Measurements from ENCODE around the gene P2RY2.
"Not testable (repeated sequence)": the region's sequence is repeated elsewhere in the genome, so short reads cannot be mapped to it uniquely, and the experiment has no call there.

The P2RY2 gene

GRCh38 chr11:73271478-73271865 is 53.4 kb downstream of the P2RY2 start:
- H3K4me1 ChIP-seq (ENCODE audit: control insufficient read depth, insufficient read depth, low read length); H3K27me3 ChIP-seq (ENCODE audit: control insufficient read depth, insufficient read depth, low read length); H3K4me3 ChIP-seq (ENCODE audit: low read depth, low read length); H3K36me3 ChIP-seq (ENCODE audit: control insufficient read depth, insufficient read depth, low read length); H3K9ac ChIP-seq (ENCODE audit: low read depth, low read length); H3K9me3 ChIP-seq (ENCODE audit: control insufficient read depth, insufficient read depth, low read length): not testable (repeated sequence)
- peak overlapping the region; percentile 32 for H3K27ac ChIP-seq (ENCODE audit: low read depth, low read length)

- no peak within 1 kb of the TSS for H3K9ac ChIP-seq (ENCODE audit: low read depth, low read length)
Measured at GRCh38 chr11:73271936-73272679, 54.0 kb downstream of the P2RY2 start, which contains the start of gene P2RY6. Gene P2RY6, plus strand, starts transcription at chr11:73272338. Its CDS starts 24,181 bp downstream, at chr11:73296519.

GRCh38 chr11:73272680-73273038 is 54.6 kb downstream of the P2RY2 start:
- no peaks in the 10 kb centered on the region for H3K27me3 ChIP-seq (ENCODE audit: control insufficient read depth, insufficient read depth, low read length)
- no peak overlapping the region for H3K9ac ChIP-seq (ENCODE audit: low read depth, low read length)
- H3K27ac ChIP-seq (ENCODE audit: low read depth, low read length): no peak overlapping the region
- no peaks in the 10 kb centered on the region for H3K9me3 ChIP-seq (ENCODE audit: control insufficient read depth, insufficient read depth, low read length)
- H3K4me1 ChIP-seq (ENCODE audit: control insufficient read depth, insufficient read depth, low read length): peaks cover 10% of the 10 kb centered on the region
- H3K36me3 ChIP-seq (ENCODE audit: control insufficient read depth, insufficient read depth, low read length): no peaks in the 10 kb centered on the region
- no peak overlapping the region for H3K4me3 ChIP-seq (ENCODE audit: low read depth, low read length)

More at GRCh38 chr11:73271936-73272679, 54.0 kb downstream of the P2RY2 start, which contains the start of gene P2RY6:
- Histone ChIP-seq H3K4me1 (ENCODE audit: control insufficient read depth, insufficient read depth, low read length) (peaks cover 10% of the 10 kb centered on the region), H3K4me3 (ENCODE audit: low read depth, low read length) (no peak within 1 kb of the TSS), H3K27ac (ENCODE audit: low read depth, low read length) (peak within 1 kb of the TSS; percentile 48), H3K36me3 (ENCODE audit: control insufficient read depth, insufficient read depth, low read length) (no peaks in the 10 kb centered on the region), H3K9me3 (ENCODE audit: control insufficient read depth, insufficient read depth, low read length) (no peaks in the 10 kb centered on the region), H3K27me3 (ENCODE audit: control insufficient read depth, insufficient read depth, low read length) (peaks cover 4% of the 10 kb centered on the region; the same call in 1 of the 2 replicates)

- Histone ChIP-seq H3K9me3 (ENCODE audit: control insufficient read depth, insufficient read depth, low read length) (no peaks in the 10 kb centered on the region), H3K4me3 (ENCODE audit: low read depth, low read length) (no peak overlapping the region), H3K9ac (ENCODE audit: low read depth, low read length) (no peak overlapping the region), H3K36me3 (ENCODE audit: control insufficient read depth, insufficient read depth, low read length) (no peaks in the 10 kb centered on the region), H3K27ac (ENCODE audit: low read depth, low read length) (no peak overlapping the region), H3K27me3 (ENCODE audit: control insufficient read depth, insufficient read depth, low read length) (no peaks in the 10 kb centered on the region), H3K4me1 (ENCODE audit: control insufficient read depth, insufficient read depth, low read length) (peaks cover 10% of the 10 kb centered on the region)
Measured at GRCh38 chr11:73273222-73273895, 55.3 kb downstream of the P2RY2 start.

- not testable (repeated sequence) for H3K36me3 ChIP-seq (ENCODE audit: control insufficient read depth, insufficient read depth, low read length); H3K9ac ChIP-seq (ENCODE audit: low read depth, low read length)
Measured at GRCh38 chr11:73274191-73274590, 56.1 kb downstream of the P2RY2 start.

GRCh38 chr11:73274722-73275380 is 56.8 kb downstream of the P2RY2 start:
- H3K4me1 ChIP-seq (ENCODE audit: control insufficient read depth, insufficient read depth, low read length): peaks cover 8% of the 10 kb centered on the region
- no peak overlapping the region for H3K4me3 ChIP-seq (ENCODE audit: low read depth, low read length)
- H3K27me3 ChIP-seq (ENCODE audit: control insufficient read depth, insufficient read depth, low read length): no peaks in the 10 kb centered on the region
- H3K9ac ChIP-seq (ENCODE audit: low read depth, low read length): no peak overlapping the region
- H3K9me3 ChIP-seq (ENCODE audit: control insufficient read depth, insufficient read depth, low read length): no peaks in the 10 kb centered on the region
- H3K36me3 ChIP-seq (ENCODE audit: control insufficient read depth, insufficient read depth, low read length): no peaks in the 10 kb centered on the region
- no peak overlapping the region for H3K27ac ChIP-seq (ENCODE audit: low read depth, low read length)

More at GRCh38 chr11:73274191-73274590, 56.1 kb downstream of the P2RY2 start:
- not testable (repeated sequence) for H3K9me3 ChIP-seq (ENCODE audit: control insufficient read depth, insufficient read depth, low read length); H3K27me3 ChIP-seq (ENCODE audit: control insufficient read depth, insufficient read depth, low read length); H3K4me3 ChIP-seq (ENCODE audit: low read depth, low read length); H3K4me1 ChIP-seq (ENCODE audit: control insufficient read depth, insufficient read depth, low read length); H3K27ac ChIP-seq (ENCODE audit: low read depth, low read length)

- peaks cover 6% of the 10 kb centered on the region; the same call in 1 of the 2 replicates for H3K4me1 ChIP-seq (ENCODE audit: control insufficient read depth, insufficient read depth, low read length)
- no peaks in the 10 kb centered on the region for H3K9me3 ChIP-seq (ENCODE audit: control insufficient read depth, insufficient read depth, low read length)
- H3K36me3 ChIP-seq (ENCODE audit: control insufficient read depth, insufficient read depth, low read length): no peaks in the 10 kb centered on the region
- no peak overlapping the region for H3K9ac ChIP-seq (ENCODE audit: low read depth, low read length)
- H3K4me3 ChIP-seq (ENCODE audit: low read depth, low read length): no peak overlapping the region
- H3K27me3 ChIP-seq (ENCODE audit: control insufficient read depth, insufficient read depth, low read length): no peaks in the 10 kb centered on the region
- no peak overlapping the region for H3K27ac ChIP-seq (ENCODE audit: low read depth, low read length)
Measured at GRCh38 chr11:73275381-73275750, 57.3 kb downstream of the P2RY2 start.

- no peaks in the 10 kb centered on the region for H3K36me3 ChIP-seq (ENCODE audit: control insufficient read depth, insufficient read depth, low read length)
- peaks cover 2% of the 10 kb centered on the region; the same call in 1 of the 2 replicates for H3K4me1 ChIP-seq (ENCODE audit: control insufficient read depth, insufficient read depth, low read length)
Measured at GRCh38 chr11:73277467-73277866, 59.4 kb downstream of the P2RY2 start.

GRCh38 chr11:73280626-73281025 is 62.5 kb downstream of the P2RY2 start:
- Histone ChIP-seq H3K9me3 (ENCODE audit: control insufficient read depth, insufficient read depth, low read length) (no peaks in the 10 kb centered on the region), H3K27ac (ENCODE audit: low read depth, low read length) (no peak overlapping the region), H3K27me3 (ENCODE audit: control insufficient read depth, insufficient read depth, low read length) (no peaks in the 10 kb centered on the region), H3K4me3 (ENCODE audit: low read depth, low read length) (no peak overlapping the region), H3K36me3 (ENCODE audit: control insufficient read depth, insufficient read depth, low read length) (no peaks in the 10 kb centered on the region), H3K9ac (ENCODE audit: low read depth, low read length) (no peak overlapping the region), H3K4me1 (ENCODE audit: control insufficient read depth, insufficient read depth, low read length) (no peaks in the 10 kb centered on the region)

More at GRCh38 chr11:73277467-73277866, 59.4 kb downstream of the P2RY2 start:
- Histone ChIP-seq H3K27ac (ENCODE audit: low read depth, low read length) (no peak overlapping the region), H3K9me3 (ENCODE audit: control insufficient read depth, insufficient read depth, low read length) (no peaks in the 10 kb centered on the region), H3K9ac (ENCODE audit: low read depth, low read length) (no peak overlapping the region), H3K4me3 (ENCODE audit: low read depth, low read length) (no peak overlapping the region), H3K27me3 (ENCODE audit: control insufficient read depth, insufficient read depth, low read length) (no peaks in the 10 kb centered on the region)

- Histone ChIP-seq H3K4me1 (ENCODE audit: control insufficient read depth, insufficient read depth, low read length) (no peaks in the 10 kb centered on the region), H3K4me3 (ENCODE audit: low read depth, low read length) (no peak overlapping the region), H3K36me3 (ENCODE audit: control insufficient read depth, insufficient read depth, low read length) (no peaks in the 10 kb centered on the region), H3K9ac (ENCODE audit: low read depth, low read length) (no peak overlapping the region), H3K27me3 (ENCODE audit: control insufficient read depth, insufficient read depth, low read length) (no peaks in the 10 kb centered on the region), H3K27ac (ENCODE audit: low read depth, low read length) (no peak overlapping the region), H3K9me3 (ENCODE audit: control insufficient read depth, insufficient read depth, low read length) (no peaks in the 10 kb centered on the region)
Measured at GRCh38 chr11:73281201-73281741, 63.2 kb downstream of the P2RY2 start.

Data from HUES48 (cell line).